HG03565 (cell line): ENCODE data around the gene GAS1.

Experiments
- ATAC-seq: cut with Tn5 transposase; IDR thresholded peaks from one replicate; pipeline ENCODE4 v1.9.1; 2021; ENCODE audit warnings: mild to moderate bottlenecking, moderate library complexity; ENCODE audit not compliant: unreplicated experiment

GAS1 gene

GRCh38 chr9:86926145-86926544 is 21.2 kb downstream of the GAS1 start:
- no peak for ATAC-seq

GRCh38 chr9:86925686-86926085 is 21.6 kb downstream of the GAS1 start:
- no peak for ATAC-seq

- no peak for ATAC-seq
Measured at GRCh38 chr9:86924206-86924605, 23.1 kb downstream of the GAS1 start.

- no peak for ATAC-seq
Measured at GRCh38 chr9:86921151-86921923, 26.0 kb downstream of the GAS1 start.

- ATAC-seq = no peak
Measured at GRCh38 chr9:86918556-86918955, 28.8 kb downstream of the GAS1 start.

GRCh38 chr9:86912210-86912609 is 35.1 kb downstream of the GAS1 start:
- no peak for ATAC-seq

GRCh38 chr9:86909388-86909787 is 37.9 kb downstream of the GAS1 start:
- ATAC-seq = no peak

- no peak for ATAC-seq
Measured at GRCh38 chr9:86908261-86908660, 39.0 kb downstream of the GAS1 start.

GRCh38 chr9:86907346-86907745 is 40.0 kb downstream of the GAS1 start:
- ATAC-seq = no peak

GRCh38 chr9:86903734-86904085 is 43.6 kb downstream of the GAS1 start:
- ATAC-seq = no peak

GRCh38 chr9:86902991-86903733 is 44.1 kb downstream of the GAS1 start:
- no peak for ATAC-seq

GRCh38 chr9:86902586-86902985 is 44.7 kb downstream of the GAS1 start:
- ATAC-seq = no peak

- no peak for ATAC-seq
Measured at GRCh38 chr9:86902176-86902575, 45.1 kb downstream of the GAS1 start.

GRCh38 chr9:86901511-86901910 is 45.8 kb downstream of the GAS1 start:
- ATAC-seq = no peak
